NB4 (cell line): ENCODE results near the gene SRRM1.
"Not testable (repeated sequence)": the region's sequence is repeated elsewhere in the genome, so short reads cannot be mapped to it uniquely, and the experiment has no call there.

ENCODE experiments used
- DNase-seq: peaks from one replicate; pipeline ENCODE4 v3.0.0; 2010; ENCODE audit warnings: low read depth
- H3K4me3 ChIP-seq: one replicate; pipeline ENCODE4 v1.5.1; 2011; ENCODE audit warnings: mild to moderate bottlenecking, low read depth, low read length, moderate library complexity
- MYC ChIP-seq: IDR thresholded peaks from 2 replicates; pipeline ENCODE4 v1.6.1; 2011; ENCODE audit warnings: low read depth, low read length
- POLR2A ChIP-seq: IDR thresholded peaks from 2 replicates; pipeline ENCODE4 v1.6.1; 2011; ENCODE audit warnings: mild to moderate bottlenecking; ENCODE audit not compliant: insufficient read length; ENCODE audit errors: extremely low read depth
- TF ChIP-seq, protein P1 (sequence below): IDR thresholded peaks from one replicate; pipeline ENCODE4 v1.5.1; 2012; ENCODE audit warnings: low read depth, low read length
- TF ChIP-seq, protein P2 (sequence below): IDR thresholded peaks from 2 replicates; pipeline ENCODE4 v1.6.1; 2011; ENCODE audit warnings: low read depth, low read length

The SRRM1 gene

DNA sequence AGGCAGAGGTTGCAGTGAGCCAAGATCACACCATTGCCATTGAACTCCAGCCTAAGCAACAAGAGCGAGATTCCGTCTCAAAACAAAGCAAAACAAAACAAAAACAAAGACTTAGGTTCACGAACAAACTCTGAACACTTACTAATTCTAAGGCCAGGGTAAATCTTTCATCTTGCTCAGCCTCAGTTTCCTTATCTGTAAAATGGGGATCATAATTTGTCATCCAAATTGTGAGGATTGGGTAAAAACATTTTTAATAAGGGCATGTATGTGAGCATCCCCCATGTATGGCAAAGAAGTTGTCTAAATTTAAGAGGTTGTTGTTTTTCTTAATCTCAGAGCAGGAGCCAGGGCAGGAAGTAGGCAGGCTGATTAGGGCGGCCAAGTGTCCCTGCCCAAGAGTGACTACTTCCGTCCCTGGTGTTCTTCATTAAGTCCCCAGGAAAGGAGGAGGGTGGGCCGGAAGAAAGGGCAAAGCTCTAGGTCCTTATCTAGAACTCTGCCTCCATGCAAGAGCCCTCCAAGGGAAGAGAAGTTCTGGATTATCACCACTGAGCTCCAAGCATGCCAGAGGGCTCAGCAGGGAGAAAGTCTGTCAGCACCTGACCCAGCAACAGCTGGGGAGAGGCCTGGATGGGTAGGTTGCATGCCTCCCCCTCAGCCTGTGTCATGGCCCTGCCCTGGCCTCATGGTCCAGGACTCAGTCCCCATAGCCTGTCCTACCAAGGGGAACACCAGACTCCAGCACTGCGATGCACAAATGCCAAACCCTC lies 52.3 kb downstream of the SRRM1 start:
- no peak for DNase-seq
- TF ChIP-seq, protein P1, sequence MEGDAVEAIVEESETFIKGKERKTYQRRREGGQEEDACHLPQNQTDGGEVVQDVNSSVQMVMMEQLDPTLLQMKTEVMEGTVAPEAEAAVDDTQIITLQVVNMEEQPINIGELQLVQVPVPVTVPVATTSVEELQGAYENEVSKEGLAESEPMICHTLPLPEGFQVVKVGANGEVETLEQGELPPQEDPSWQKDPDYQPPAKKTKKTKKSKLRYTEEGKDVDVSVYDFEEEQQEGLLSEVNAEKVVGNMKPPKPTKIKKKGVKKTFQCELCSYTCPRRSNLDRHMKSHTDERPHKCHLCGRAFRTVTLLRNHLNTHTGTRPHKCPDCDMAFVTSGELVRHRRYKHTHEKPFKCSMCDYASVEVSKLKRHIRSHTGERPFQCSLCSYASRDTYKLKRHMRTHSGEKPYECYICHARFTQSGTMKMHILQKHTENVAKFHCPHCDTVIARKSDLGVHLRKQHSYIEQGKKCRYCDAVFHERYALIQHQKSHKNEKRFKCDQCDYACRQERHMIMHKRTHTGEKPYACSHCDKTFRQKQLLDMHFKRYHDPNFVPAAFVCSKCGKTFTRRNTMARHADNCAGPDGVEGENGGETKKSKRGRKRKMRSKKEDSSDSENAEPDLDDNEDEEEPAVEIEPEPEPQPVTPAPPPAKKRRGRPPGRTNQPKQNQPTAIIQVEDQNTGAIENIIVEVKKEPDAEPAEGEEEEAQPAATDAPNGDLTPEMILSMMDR, result no peak
- TF ChIP-seq POLR2A (no peak), MYC (no peak)
- TF ChIP-seq, protein P2, sequence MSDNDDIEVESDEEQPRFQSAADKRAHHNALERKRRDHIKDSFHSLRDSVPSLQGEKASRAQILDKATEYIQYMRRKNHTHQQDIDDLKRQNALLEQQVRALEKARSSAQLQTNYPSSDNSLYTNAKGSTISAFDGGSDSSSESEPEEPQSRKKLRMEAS, result no peak

DNA sequence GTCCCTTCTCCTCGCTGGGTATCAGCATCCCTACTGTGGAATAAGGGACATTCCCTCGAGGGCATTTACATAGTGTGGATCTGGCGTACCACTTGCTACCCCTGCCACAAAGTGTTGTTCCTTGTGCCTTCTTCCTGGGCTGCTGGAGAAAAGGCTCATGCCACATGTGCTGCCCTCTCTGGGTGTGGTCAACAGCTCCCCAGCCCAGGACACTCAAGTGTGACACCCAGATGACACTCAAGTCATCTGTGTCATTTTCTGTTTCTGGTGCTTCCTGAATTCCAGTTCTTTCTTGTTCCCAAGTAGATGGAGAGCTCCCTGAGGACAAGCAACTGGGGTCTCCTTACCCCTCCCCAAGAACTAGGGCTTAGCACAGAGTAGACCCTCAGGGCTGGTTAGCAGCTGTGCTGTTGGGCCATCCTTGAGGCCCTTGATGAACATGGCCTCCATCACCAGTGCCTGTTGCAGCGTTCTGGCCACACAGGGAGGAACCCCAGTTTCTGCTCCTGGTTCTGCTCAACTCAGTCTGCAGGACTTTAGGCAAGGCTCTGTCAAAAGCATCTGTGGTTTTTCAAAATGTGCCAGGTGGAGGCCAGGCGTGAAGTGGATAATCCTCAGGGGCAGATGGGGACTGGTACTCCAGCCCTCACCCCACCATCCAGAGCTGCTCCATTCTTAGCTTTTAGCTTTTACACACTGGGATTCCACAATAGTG lies 53.1 kb downstream of the SRRM1 start:
- no peak for DNase-seq
- TF ChIP-seq, protein P2, result no peak
- TF ChIP-seq MYC (no peak), POLR2A (no peak)
- TF ChIP-seq, protein P1, result no peak
- no peak overlapping the region for H3K4me3 ChIP-seq

More for the DNA sequence above, 52.3 kb downstream of the SRRM1 start:
- H3K4me3 ChIP-seq, result no peak overlapping the region

DNA sequence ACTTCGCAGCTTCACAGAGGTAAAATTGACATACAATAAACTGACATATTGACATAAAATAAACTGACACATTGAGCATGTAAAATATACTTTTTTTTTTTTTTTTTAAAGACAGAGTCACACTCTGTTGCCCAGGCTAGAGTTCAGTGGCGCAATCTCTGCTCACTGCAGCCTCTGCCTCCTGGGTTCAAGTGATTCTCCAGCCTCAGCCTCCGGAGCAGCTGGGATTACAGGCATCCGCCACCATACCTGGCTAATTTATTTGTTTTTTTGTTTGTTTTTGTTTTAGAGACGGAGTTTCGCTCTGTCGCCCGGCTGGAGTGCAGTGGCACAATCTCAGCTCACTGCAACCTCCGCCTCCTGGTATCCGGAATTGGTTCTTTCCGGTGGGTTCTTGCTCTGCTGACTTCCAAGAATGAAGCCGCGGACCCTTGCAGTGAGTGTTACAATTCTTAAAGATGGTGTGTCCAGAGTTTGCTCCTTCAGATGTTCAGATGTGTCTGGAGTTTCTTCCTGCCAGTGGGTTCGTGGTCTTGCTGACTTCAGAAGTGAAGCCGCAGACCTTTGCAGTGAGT lies 53.7 kb downstream of the SRRM1 start:
- DNase-seq, result no peak
- no peak overlapping the region for H3K4me3 ChIP-seq
- TF ChIP-seq, protein P2, result no peak
- TF ChIP-seq, protein P1, result no peak
- TF ChIP-seq MYC (no peak), POLR2A (no peak)

DNA sequence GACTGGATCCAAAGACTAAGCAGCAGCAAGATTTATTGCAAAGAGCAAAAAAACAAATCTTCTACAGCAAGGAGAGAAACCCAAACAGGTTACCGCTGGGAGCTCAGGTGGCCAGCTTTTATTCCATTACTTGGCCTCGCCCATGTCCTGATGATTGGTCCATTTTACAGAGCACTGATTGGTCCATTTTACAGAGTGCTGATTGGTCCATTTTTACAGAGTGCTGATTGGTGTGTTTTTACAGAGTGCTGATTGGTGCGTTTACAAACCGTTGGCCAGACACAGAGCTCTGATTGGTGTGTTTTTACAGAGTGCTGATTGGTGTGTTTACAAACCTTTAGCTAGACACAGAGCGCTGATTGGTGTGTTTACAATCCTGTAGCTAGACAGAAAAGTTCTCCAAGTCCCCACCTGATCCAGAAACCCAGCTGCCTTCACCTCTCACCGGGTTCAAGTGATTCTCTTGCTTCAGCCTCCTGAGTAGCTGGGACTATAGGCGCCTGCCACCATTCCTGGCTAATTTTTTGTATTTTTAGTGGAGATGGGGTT lies 54.4 kb downstream of the SRRM1 start:
- DNase-seq, result not testable (repeated sequence)

DNA sequence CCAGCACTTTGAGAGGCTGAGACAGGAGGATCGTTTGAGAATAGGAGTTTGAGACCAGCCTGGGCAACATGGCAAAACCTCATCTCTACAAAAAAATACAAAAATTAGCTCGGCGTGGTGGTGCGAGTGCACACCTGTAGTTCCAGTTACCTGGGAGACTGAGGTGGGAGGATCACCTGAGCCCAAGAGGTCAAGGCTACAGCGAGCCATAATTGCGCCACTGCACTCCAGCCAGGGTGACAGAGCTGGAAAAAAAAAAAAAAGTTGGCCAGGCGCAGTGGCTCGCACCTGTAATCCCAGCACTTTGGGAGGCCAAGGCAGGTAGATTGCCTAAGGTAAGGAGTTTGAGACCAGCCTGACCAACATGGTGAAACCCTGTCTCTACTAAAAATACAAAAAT lies 55.2 kb downstream of the SRRM1 start:
- not testable (repeated sequence) for H3K4me3 ChIP-seq, DNase-seq

More for the DNA sequence above, 54.4 kb downstream of the SRRM1 start:
- H3K4me3 ChIP-seq, result not testable (repeated sequence)

DNA sequence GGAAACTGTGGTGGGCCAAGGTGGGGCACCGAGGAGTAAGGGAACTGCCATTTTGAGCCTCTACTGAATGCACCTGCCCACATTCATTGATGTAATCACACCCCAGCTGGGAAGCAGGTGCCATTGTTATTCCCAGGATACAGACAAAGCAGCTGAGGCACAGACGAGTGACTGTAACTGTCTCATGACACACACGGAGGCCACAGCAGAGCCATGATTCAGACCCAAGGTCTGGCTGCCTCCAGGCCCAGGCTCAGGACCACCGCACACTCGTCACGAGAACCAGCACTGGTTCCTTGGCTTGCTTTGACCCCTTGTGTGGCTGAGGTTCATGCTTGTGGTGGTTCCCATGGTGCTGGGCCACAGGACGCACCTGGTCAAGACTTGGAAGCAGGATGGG lies 56.5 kb downstream of the SRRM1 start:
- no peak for DNase-seq
- TF ChIP-seq, protein P1, result no peak
- TF ChIP-seq, protein P2, result no peak
- TF ChIP-seq POLR2A (no peak), MYC (no peak)
- H3K4me3 ChIP-seq, result no peak overlapping the region
